Endometrial microvascular endothelial cells (primary cell): ENCODE results near the gene MAGEF1. TPM values are rescaled to one million over a fixed set of nuclear protein-coding genes. Genes with fewer than 3 reads are reported as not detected.

Source experiments
- in situ Hi-C: cut with HindIII; loops from 2 replicates; pipeline ENCODE4 v1.10.0; 2017; ENCODE audit warnings: low sequenced_read_pairs, low pct_unique_long_range_greater_than_20kb; ENCODE audit errors: inconsistent ontology term
- total RNA-seq: library from RNA; depleted of rRNA; stranded (reverse); fragments of >200 nt; gene quantifications from one replicate; pipeline ENCODE4 v1.2.3, GENCODE V29; 2015; ENCODE audit errors: inconsistent ontology term

Gene MAGEF1
- total RNA-seq, 1 donor from 2014 or later = 13.3 TPM

DNA sequence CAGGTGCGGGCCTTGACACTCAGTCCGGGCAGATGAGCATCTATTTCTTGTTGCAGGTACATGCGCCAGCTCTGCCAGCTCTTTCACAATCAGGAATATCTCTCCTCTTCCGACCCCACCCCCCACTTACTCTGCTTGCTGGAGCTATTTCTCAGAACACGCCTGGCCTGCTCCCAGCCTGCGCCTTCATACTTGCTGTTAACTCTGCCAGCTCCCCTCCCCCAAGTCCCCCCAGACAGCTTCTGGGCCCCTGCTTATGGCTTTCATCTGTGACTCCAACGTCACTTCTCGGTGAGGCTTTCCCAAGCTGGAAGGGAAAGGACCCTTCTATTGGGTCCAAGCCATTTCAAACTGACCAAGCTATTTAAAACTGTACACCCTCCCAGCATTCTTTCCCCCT lies 15.2 kb downstream of the MAGEF1 start:
- in situ Hi-C loops = no loop called here

GRCh38 chr3:184694716-184695115 lies 17.1 kb downstream of the MAGEF1 start:
- in situ Hi-C loops = no loop called here

- in situ Hi-C loops = no loop called here
These were observed 17.7 kb downstream of the MAGEF1 start for GRCh38 chr3:184694133-184694665.

DNA sequence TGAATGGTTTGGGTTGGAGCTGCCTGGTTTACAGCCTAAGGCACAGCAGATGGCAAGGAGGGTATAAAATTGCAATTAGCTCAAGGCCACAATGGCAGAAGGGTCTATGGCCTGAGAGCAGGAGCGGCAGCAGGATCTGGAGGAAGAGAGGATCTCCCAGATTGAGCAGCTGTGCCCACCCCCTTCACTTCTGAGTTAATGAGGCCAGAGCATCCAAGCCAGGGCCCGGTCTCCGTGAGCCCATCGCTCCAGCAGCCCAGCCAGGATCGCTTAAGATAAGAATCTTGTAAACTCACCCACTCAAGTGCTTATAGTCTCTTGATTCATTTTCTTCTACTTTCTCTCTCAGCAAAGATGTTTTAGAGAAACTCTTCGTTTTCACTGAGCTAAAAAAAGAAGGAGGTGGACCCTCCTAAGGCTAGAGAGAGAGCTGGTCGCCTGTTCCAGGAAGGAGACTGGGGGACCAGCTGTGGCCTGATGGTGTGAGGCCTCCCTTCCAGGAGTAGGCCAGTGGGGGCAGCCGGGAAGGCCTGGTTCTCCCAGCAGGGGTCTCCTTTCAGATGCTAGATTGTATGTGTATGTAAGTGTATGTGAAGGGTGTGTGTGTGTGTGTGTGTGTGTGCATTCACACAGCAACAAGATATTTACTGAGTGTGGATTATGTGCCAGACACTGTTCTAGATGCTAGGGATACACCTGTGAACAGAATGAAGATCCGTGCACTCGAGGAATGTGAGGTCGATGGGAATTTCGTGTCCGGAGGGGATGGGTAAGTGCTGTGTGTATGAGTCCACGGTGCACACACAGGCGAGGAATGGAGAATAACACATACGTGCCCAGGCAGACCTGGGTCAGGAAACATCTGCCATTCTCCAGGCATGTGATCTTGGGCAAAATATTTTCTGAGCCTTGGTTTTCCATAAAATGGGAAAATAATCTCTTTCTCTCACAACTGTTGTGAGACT lies 18.6 kb downstream of the MAGEF1 start:
- in situ Hi-C loops = no loop called here

GRCh38 chr3:184691397-184692231 lies 20.2 kb downstream of the MAGEF1 start:
- in situ Hi-C loops = no loop called here

GRCh38 chr3:184690192-184690883 lies 21.5 kb downstream of the MAGEF1 start:
- in situ Hi-C loops = no loop called here

GRCh38 chr3:184688882-184689271 lies 23.0 kb downstream of the MAGEF1 start:
- in situ Hi-C loops = no loop called here

DNA sequence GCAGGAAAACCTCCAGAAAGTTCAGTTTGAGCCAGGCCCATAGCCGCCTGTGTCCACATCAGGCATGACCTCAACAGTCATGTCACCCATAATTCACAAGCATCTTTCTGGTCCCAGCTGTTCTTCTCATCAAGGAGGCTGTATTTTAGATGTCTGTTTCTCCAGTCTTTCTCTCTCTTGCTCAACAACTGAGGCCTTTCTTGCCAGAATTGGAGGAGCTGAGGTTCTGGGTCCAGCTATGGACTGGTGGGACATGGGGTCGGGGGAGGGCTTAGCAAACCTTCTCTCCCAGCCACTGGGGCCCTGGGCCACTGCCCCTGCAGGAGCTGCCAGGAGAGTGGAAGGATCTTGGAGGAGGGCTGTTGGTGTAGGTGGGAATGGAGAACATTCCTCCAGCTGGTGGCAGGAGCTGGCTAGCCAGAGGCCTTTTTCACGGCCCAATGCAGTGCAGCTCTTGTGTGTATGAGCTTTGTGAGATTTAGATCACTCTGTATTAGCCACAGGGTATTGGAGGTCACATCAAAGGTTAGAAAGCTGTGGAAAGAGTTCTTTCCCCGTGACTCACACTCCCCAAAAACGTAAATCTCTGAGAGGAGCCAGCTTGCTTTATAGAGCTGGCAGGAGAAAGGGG lies 23.5 kb downstream of the MAGEF1 start:
- in situ Hi-C loops = no loop called here

GRCh38 chr3:184687363-184688015 lies 24.4 kb downstream of the MAGEF1 start:
- in situ Hi-C loops = no loop called here

DNA sequence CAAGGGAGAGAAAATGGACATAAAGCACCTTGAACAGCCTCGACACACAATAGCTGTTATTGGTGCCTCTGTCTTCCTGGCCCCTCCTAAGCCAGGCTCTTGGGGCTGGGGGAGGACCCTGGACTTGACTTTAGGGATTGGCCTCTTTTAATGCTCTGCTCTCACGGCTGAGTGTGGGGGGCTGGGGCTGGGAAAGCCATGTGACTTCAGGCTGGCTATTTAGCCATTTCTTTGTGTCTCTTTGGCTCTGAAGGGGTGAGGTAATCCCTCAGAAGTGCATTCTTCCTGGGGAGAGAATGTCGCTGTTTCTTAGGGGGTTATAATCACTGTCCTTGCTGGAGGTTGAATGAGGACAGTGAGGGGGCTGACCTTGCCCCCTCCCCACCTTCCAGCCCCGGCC lies 26.2 kb downstream of the MAGEF1 start:
- in situ Hi-C loops = no loop called here

DNA sequence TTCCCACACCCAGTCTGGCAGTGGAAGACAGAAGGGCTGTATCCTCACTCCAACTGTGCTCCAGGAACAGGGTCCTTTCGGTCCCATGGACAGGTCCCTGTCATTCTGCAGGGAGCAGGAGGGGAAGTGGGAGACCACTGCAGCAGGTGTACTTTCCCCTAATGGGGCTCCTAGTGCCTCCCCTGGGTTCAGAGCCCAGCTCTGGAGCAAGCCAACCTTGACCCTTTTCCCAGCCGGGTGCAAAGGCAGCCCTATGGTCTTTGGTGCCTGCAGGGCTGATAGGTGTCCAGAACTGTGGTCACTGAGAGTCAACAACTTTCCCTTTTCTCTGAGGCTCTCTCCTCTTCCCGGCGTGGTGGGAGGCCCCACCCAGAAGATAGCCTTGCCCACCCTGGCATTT lies 26.8 kb downstream of the MAGEF1 start:
- in situ Hi-C loops = no loop called here

- in situ Hi-C loops = no loop called here
These were observed 27.8 kb downstream of the MAGEF1 start for GRCh38 chr3:184683900-184684560.

- in situ Hi-C loops = no loop called here
These were observed 28.6 kb downstream of the MAGEF1 start for GRCh38 chr3:184683234-184683633.

DNA sequence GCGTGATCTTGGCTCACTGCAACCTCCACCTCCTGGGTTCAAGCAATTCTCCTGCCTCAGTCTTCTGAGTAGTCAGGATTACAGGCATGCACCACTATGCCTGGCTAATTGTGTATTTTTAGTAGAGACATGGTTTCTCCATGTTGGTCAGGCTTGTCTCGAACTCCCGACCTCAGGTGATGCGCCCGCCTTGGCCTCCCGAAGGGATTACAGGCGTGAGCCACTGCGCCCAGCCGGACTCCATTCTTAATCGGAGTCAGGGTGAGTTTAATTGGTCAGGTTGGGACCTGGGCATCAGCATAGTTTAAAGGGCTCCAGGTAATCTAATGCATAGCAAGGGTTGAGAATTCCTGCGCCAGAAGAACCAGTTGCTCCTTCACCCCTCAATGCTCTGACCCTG lies 29.2 kb downstream of the MAGEF1 start:
- in situ Hi-C loops = no loop called here

GRCh38 chr3:184680385-184681345 lies 31.2 kb downstream of the MAGEF1 start:
- in situ Hi-C loops = no loop called here

DNA sequence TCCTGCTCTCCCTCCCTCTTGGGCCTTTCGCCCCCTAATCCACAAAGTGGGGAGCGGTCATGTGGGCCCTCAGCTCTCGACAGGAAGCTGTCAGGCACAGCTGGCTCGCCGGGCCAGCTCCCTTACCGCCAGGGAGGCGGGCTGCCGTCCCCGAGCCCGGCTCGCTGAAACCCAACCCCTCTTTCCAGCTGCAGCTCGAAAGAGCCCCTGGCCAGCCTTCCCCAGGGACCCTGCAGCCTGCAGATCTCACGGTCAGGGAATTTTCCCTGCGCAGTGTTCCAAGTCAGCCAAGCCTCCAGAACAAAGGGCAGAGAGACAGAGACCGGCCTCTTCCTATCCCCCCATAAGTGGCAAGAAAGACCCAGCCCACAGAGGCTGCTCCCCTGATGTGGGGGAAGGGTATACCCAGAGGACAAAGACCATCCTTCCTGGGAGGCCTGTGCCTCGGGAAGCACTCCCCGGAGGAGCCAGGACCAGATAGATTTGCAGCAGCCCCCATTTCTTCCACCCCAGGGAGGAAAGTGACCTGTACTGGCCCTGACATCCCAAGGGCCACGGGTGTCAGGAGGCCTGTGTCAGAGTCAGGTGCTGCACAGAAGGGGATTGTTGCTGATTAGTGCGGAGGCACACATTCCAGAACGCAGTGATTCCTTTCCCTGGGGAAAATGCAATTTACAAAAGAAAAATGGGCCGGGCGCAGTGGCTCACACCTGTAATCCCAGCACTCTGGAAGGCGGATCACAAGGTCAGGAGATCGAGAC lies 32.6 kb downstream of the MAGEF1 start:
- in situ Hi-C loops = no loop called here
